HUES64 (cell line): ENCODE data around the gene GPR157.

Experiments used
- H3K27ac ChIP-seq: 2 replicates; pipeline ENCODE4 v1.7.0; 2013; ENCODE audit warnings: low read depth, low read length, inconsistent platforms
- H3K27me3 ChIP-seq: 2 replicates; pipeline ENCODE4 v1.6.1; 2013; ENCODE audit warnings: mild to moderate bottlenecking, low read length; ENCODE audit not compliant: insufficient read depth
- H3K36me3 ChIP-seq: 2 replicates; pipeline ENCODE4 v1.6.1; 2013; ENCODE audit warnings: mild to moderate bottlenecking, low read length; ENCODE audit not compliant: insufficient read depth
- H3K4me1 ChIP-seq: 2 replicates; pipeline ENCODE4 v1.6.1; 2013; ENCODE audit warnings: mild to moderate bottlenecking, low read length, moderate library complexity; ENCODE audit not compliant: insufficient read depth
- H3K4me3 ChIP-seq: 2 replicates; pipeline ENCODE4 v1.5.1; 2013; ENCODE audit warnings: mild to moderate bottlenecking, low read length, moderate library complexity
- H3K9ac ChIP-seq: 2 replicates; pipeline ENCODE4 v1.6.1; 2013; ENCODE audit warnings: mild to moderate bottlenecking, low read depth, low read length
- H3K9me3 ChIP-seq: 2 replicates; pipeline ENCODE4 v1.6.1; 2013; ENCODE audit warnings: low read depth, low read length; ENCODE audit not compliant: insufficient read depth
- WGBS: fragments of 150-250, 120-280 bp; methylation state at CpG from one replicate; pipeline ENCODE4 v1.1.7; 2013; ENCODE audit warnings: missing lambda C conversion rate; 5-methylcytosine and 5-hydroxymethylcytosine counted together

GPR157 gene

DNA sequence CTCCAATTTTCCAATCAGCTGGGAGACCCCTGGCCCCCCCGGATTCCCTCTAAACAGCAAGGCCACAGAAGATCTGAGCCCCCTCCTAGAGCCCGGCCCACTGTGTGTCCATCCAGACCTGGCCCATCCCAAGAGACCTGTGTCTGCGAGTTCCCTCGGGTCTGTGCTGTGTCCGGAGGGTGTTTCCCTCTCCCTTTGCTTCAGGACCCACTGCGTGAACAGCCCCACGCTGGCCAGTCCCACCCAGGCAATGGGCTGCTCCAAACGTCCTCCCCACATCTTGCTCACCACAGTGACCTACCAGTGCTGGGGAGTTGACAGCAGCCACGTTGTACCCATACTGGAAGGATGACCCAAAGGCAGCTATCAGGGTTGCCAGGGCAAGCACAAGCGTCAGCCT lies 71.1 kb downstream of the GPR157 start:
- Histone ChIP-seq H3K27me3 (no peaks in the 10 kb centered on the region), H3K9me3 (no peaks in the 10 kb centered on the region), H3K9ac (no peak overlapping the region), H3K27ac (no peak overlapping the region), H3K36me3 (no peaks in the 10 kb centered on the region), H3K4me1 (no peaks in the 10 kb centered on the region), H3K4me3 (no peak overlapping the region)
- 88% methylated on average over 10 of the region's 10 CpGs for WGBS

DNA sequence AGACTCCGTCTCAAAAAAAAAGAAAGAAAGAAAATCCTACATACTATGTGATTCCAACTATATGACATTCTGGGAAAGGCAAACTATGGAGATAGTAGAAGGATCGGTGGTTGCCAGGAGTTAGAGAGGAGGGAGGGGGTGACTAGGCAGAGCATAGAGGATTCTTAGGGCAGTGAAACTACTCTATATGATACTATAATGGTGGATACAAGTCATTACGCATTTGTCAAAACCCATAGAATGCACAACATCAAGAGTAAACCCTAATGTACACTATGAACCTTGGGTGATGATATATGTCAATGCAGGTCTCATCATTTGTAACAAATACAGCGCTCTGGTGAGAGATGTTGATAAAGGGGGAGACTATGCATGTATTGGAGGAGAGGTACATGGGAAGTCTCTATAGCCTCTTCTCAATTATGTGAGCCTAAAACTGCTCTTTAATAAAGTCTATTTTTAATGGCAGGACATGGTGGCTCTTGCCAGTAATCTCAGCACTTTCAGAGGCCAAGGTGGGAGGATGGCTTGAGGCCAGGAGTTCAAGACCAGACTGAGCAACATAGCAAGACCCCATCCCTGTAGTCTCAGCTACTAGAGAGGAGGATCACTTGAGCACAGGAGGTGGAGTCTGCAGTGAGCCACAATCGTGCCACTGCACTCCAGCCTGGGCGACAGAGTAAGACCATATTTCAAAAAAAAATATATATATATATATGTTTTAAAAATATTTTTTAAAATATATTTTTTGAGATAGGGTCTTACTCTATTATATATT lies 76.4 kb downstream of the GPR157 start:
- WGBS, result 95% methylated on average over 2 of the region's 6 CpGs
- Histone ChIP-seq H3K4me1 (peaks cover 14% of the 10 kb centered on the region), H3K9me3 (no peaks in the 10 kb centered on the region), H3K27ac (no peak overlapping the region), H3K9ac (no peak overlapping the region), H3K4me3 (no peak overlapping the region), H3K27me3 (no peaks in the 10 kb centered on the region), H3K36me3 (no peaks in the 10 kb centered on the region)

DNA sequence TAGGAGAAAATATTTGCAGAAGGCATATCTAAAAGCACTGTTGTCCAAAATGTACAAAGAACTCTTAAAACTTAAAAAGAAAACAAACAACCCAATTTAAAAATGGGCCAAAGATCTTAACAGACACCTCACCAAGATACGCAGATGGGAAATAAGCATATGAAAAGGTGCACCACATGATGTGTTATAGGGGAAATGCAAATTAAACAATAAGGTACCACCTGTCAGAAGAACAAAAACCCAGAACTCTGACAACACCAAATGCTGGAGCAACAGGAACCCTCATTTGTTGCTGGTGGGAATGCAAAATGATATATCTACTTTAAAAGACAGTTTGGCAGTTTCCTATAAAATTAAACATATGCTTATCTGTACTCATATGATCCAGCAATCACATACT lies 77.5 kb downstream of the GPR157 start:
- Histone ChIP-seq H3K9ac (no peak overlapping the region), H3K27ac (0 out of 2 replicates have a peak overlapping the region, but pooled peaks have one; percentile 18), H3K27me3 (no peaks in the 10 kb centered on the region), H3K36me3 (no peaks in the 10 kb centered on the region), H3K4me3 (no peak overlapping the region), H3K9me3 (no peaks in the 10 kb centered on the region), H3K4me1 (peaks cover 14% of the 10 kb centered on the region)
- 17% methylated on average over 1 of the region's 1 CpG for WGBS

DNA sequence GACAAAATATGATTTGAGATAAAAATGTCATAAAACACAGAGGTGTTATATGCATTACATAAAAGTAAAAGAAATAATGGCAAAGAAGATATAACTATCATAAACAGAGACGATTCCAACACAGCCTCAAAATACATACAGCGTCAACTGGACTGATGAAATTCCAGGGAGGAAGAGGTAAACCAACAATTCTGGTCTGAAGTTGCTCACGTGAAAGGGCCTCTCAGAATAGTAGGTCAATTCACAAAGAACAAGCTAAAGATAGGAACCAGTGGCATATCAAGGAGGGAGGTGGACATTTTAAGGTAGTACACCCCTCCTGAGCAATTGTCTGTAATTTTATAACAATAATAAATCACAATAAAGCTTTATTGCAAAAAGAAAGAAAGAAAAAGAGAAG lies 78.1 kb downstream of the GPR157 start:
- H3K36me3 ChIP-seq, result no peaks in the 10 kb centered on the region
- H3K4me1 ChIP-seq, result peaks cover 14% of the 10 kb centered on the region
- no peaks in the 10 kb centered on the region for H3K9me3 ChIP-seq
- H3K4me3 ChIP-seq, result no peak overlapping the region
- H3K27me3 ChIP-seq, result 0 out of 2 replicates have a peak, but pooled peaks cover 1% of the 10 kb centered on the region
- WGBS, result 83% methylated on average over 3 of the region's 3 CpGs
- 0 out of 2 replicates have a peak overlapping the region, but pooled peaks have one; percentile 18 for H3K27ac ChIP-seq
- no peak overlapping the region for H3K9ac ChIP-seq
